ENCODE measurements around the gene VPS33A. TPM values are rescaled to one million over a fixed set of nuclear protein-coding genes. Genes with fewer than 3 reads are reported as not detected.
"Not testable (repeated sequence)": the region's sequence is repeated elsewhere in the genome, so short reads cannot be mapped to it uniquely, and the experiment has no call there.

Gene VPS33A
- total RNA-seq, 4 donors from 2014 or later: 12.6 to 23.6 (median 19.2) TPM

- TF ChIP-seq, protein P1, sequence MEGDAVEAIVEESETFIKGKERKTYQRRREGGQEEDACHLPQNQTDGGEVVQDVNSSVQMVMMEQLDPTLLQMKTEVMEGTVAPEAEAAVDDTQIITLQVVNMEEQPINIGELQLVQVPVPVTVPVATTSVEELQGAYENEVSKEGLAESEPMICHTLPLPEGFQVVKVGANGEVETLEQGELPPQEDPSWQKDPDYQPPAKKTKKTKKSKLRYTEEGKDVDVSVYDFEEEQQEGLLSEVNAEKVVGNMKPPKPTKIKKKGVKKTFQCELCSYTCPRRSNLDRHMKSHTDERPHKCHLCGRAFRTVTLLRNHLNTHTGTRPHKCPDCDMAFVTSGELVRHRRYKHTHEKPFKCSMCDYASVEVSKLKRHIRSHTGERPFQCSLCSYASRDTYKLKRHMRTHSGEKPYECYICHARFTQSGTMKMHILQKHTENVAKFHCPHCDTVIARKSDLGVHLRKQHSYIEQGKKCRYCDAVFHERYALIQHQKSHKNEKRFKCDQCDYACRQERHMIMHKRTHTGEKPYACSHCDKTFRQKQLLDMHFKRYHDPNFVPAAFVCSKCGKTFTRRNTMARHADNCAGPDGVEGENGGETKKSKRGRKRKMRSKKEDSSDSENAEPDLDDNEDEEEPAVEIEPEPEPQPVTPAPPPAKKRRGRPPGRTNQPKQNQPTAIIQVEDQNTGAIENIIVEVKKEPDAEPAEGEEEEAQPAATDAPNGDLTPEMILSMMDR (IDR thresholded peaks at IDR 0.05): no peak
- TF ChIP-seq EP300 (IDR thresholded peaks at IDR 0.05) (no peak), POLR2A (IDR thresholded peaks at IDR 0.05) (no peak)
- peak overlapping the region; percentile 62 to 97 (median 82) for H3K4me3 ChIP-seq
- H3K9me3 ChIP-seq: no peaks in the 10 kb centered on the region
- H3K27ac ChIP-seq: peak overlapping the region; percentile 43 to 92 (median 86)
- no peak for DNase-seq (ENCODE audit: low spot score in 2 of 2)
- peaks cover 0 to 34% (median 14%) of the 10 kb centered on the region in 3 donors for H3K36me3 ChIP-seq
- peaks cover 0 to 29% (median 7%) of the 10 kb centered on the region in 4 donors for H3K4me1 ChIP-seq
- no peaks in the 10 kb centered on the region for H3K27me3 ChIP-seq
- 25 to 43% methylated on average over 1 of the region's 1 CpG for WGBS, 2 donors
Observed at GRCh38 chr12:122265476-122265875, 818 bp downstream of the VPS33A start.

GRCh38 chr12:122260735-122261134 is 5.6 kb downstream of the VPS33A start:
- H3K27me3 ChIP-seq; DNase-seq (ENCODE audit: low spot score in 2 of 2); H3K9me3 ChIP-seq; H3K4me3 ChIP-seq; H3K27ac ChIP-seq: not testable (repeated sequence)
- Histone ChIP-seq H3K4me1 (peaks cover 0 to 18% (median 4%) of the 10 kb centered on the region in 4 donors), H3K36me3 (peaks cover 0 to 81% (median 16%) of the 10 kb centered on the region in 3 donors)
- WGBS, 2 donors: 85 to 90% methylated on average over 14 of the region's 14 CpGs

GRCh38 chr12:122258939-122259338 is 7.4 kb downstream of the VPS33A start:
- not testable (repeated sequence) for H3K4me1 ChIP-seq; H3K4me3 ChIP-seq; H3K9me3 ChIP-seq; H3K27me3 ChIP-seq; H3K27ac ChIP-seq; DNase-seq (ENCODE audit: low spot score in 2 of 2)
- WGBS, 2 donors: 88 to 94% methylated on average over 4 of the region's 4 CpGs
- H3K36me3 ChIP-seq: peaks cover 0 to 89% (median 16%) of the 10 kb centered on the region in 3 donors

- DNase-seq (ENCODE audit: low spot score in 2 of 2); H3K27ac ChIP-seq; H3K4me3 ChIP-seq; H3K27me3 ChIP-seq; H3K9me3 ChIP-seq; H3K4me1 ChIP-seq: not testable (repeated sequence)
- 93 to 94% methylated on average over 4 of the region's 4 CpGs for WGBS, 2 donors
- H3K36me3 ChIP-seq: peaks cover 0 to 85% (median 16%) of the 10 kb centered on the region in 3 donors
Observed at GRCh38 chr12:122258462-122258861, 7.8 kb downstream of the VPS33A start.

- Histone ChIP-seq H3K27me3 (no peaks in the 10 kb centered on the region), H3K9me3 (no peaks in the 10 kb centered on the region), H3K4me3 (no peak overlapping the region), H3K4me1 (no peaks in the 10 kb centered on the region), H3K27ac (no peak overlapping the region), H3K36me3 (peaks cover 0 to 68% (median 8%) of the 10 kb centered on the region in 3 donors)
- 96 to 97% methylated on average over 8 of the region's 8 CpGs for WGBS, 2 donors
- DNase-seq (ENCODE audit: low spot score in 2 of 2): no peak
- TF ChIP-seq, protein P1 (IDR thresholded peaks at IDR 0.05): no peak
- TF ChIP-seq POLR2A (IDR thresholded peaks at IDR 0.05): no peak
- no peak for TF ChIP-seq EP300 (IDR thresholded peaks at IDR 0.05)
Observed at GRCh38 chr12:122250536-122250935, 15.8 kb downstream of the VPS33A start.

DNA sequence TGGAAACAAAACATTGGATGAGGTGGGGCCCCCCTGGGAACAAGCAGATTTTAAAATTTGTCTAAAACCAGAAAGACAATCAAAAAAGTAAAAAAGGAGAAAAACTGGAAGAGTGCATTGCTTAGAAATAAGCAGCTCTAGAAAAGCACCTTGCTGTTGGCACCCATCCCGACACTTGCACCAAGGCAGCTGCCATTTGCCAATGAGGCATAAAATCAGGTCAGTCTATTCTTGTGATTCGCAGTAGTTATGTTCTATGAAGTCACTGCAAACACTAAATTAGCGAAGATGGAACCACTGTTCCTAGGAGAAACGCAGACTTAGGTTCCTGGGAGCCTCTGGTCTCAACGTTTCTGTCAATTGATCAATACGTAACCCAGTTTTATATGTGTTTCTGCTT is 16.2 kb downstream of the VPS33A start:
- WGBS, 2 donors: 97% methylated on average over 6 of the region's 6 CpGs
- no peaks in the 10 kb centered on the region for H3K9me3 ChIP-seq
- H3K27ac ChIP-seq: no peak overlapping the region
- TF ChIP-seq EP300 (IDR thresholded peaks at IDR 0.05): no peak
- no peak overlapping the region for H3K4me3 ChIP-seq
- H3K27me3 ChIP-seq: no peaks in the 10 kb centered on the region
- H3K4me1 ChIP-seq: no peaks in the 10 kb centered on the region
- H3K36me3 ChIP-seq: peaks cover 0 to 70% (median 8%) of the 10 kb centered on the region in 3 donors
- DNase-seq (ENCODE audit: low spot score in 2 of 2): no peak

- Histone ChIP-seq H3K4me1 (no peaks in the 10 kb centered on the region), H3K27ac (peak overlapping the region in 1 of 4 donors; percentile 1), H3K9me3 (no peaks in the 10 kb centered on the region), H3K27me3 (no peaks in the 10 kb centered on the region), H3K36me3 (peaks cover 0 to 82% (median 8%) of the 10 kb centered on the region in 3 donors), H3K4me3 (no peak overlapping the region)
- no peak for DNase-seq (ENCODE audit: low spot score in 2 of 2)
- 83 to 87% methylated on average over 1 of the region's 1 CpG for WGBS, 2 donors
- TF ChIP-seq EP300 (IDR thresholded peaks at IDR 0.05) (no peak), POLR2A (IDR thresholded peaks at IDR 0.05) (no peak)
- TF ChIP-seq, protein P1 (IDR thresholded peaks at IDR 0.05): no peak
Observed at GRCh38 chr12:122245553-122245952, 20.7 kb downstream of the VPS33A start.
